Stimulated activated CD8-positive, alpha-beta memory T cell treated with anti-CD3 and anti-CD28 coated beads, Interleukin-4, amount 100 ng/mL, for 24 hours (primary cell): Measurements from ENCODE around the gene CCDC138.
"Not testable (repeated sequence)": the region's sequence is repeated elsewhere in the genome, so short reads cannot be mapped to it uniquely, and the experiment has no call there.

Experiments used
- DNase-seq: peaks from one replicate; pipeline ENCODE4 v3.0.0-alpha.2; 2020; ENCODE audit warnings: low read depth

The CCDC138 gene

GRCh38 chr2:108786354-108787215 lies at the start of gene CCDC138:
CCDC138 (plus strand) TSS chr2:108786771; CDS start chr2:108786823, 52 bp downstream.
- DNase-seq: peak; percentile 89

- not testable (repeated sequence) for DNase-seq
Observed at GRCh38 chr2:108757973-108758372, 28.6 kb upstream of the CCDC138 start.

GRCh38 chr2:108762618-108763017 lies 24.0 kb upstream of the CCDC138 start:
- not testable (repeated sequence) for DNase-seq

- DNase-seq: not testable (repeated sequence)
Observed at GRCh38 chr2:108766671-108767070, 19.9 kb upstream of the CCDC138 start.

- DNase-seq: not testable (repeated sequence)
Observed at GRCh38 chr2:108767859-108768258, 18.7 kb upstream of the CCDC138 start.

- no peak for DNase-seq
Observed at GRCh38 chr2:108776475-108776874, 10.1 kb upstream of the CCDC138 start.

GRCh38 chr2:108778857-108779256 lies 7.7 kb upstream of the CCDC138 start:
- DNase-seq: no peak

GRCh38 chr2:108786008-108786353 lies 590 bp upstream of the CCDC138 start:
- no peak for DNase-seq

GRCh38 chr2:108787216-108787541 lies 608 bp downstream of the CCDC138 start:
- no peak for DNase-seq

GRCh38 chr2:108803045-108803736 lies 16.6 kb downstream of the CCDC138 start:
- no peak for DNase-seq

- DNase-seq: no peak
Observed at GRCh38 chr2:108805032-108805431, 18.5 kb downstream of the CCDC138 start.

- no peak for DNase-seq
Observed at GRCh38 chr2:108805782-108806181, 19.2 kb downstream of the CCDC138 start.

GRCh38 chr2:108806371-108807113 lies 20.0 kb downstream of the CCDC138 start:
- no peak for DNase-seq

GRCh38 chr2:108809936-108810335 lies 23.4 kb downstream of the CCDC138 start:
- no peak for DNase-seq

- DNase-seq: no peak
Observed at GRCh38 chr2:108810993-108811957, 24.7 kb downstream of the CCDC138 start.

- DNase-seq: no peak
Observed at GRCh38 chr2:108813732-108814131, 27.2 kb downstream of the CCDC138 start.

- DNase-seq: no peak
Observed at GRCh38 chr2:108820482-108820881, 33.9 kb downstream of the CCDC138 start.

GRCh38 chr2:108823286-108823685 lies 36.7 kb downstream of the CCDC138 start:
- no peak for DNase-seq

- no peak for DNase-seq
Observed at GRCh38 chr2:108824316-108825070, 37.9 kb downstream of the CCDC138 start.

GRCh38 chr2:108825254-108825653 lies 38.7 kb downstream of the CCDC138 start:
- no peak for DNase-seq

GRCh38 chr2:108825736-108826135 lies 39.2 kb downstream of the CCDC138 start:
- no peak for DNase-seq
